Liver (tissue), 9 donors: Measurements from ENCODE around the gene TRIM67. TPM values are rescaled to one million over a fixed set of nuclear protein-coding genes. Genes with fewer than 3 reads are reported as not detected.

Experiments used
- DNase-seq: peaks from one replicate; pipeline ENCODE4 v3.0.0-alpha.2; 2017; ENCODE audit warnings: low spot score
- H3K27ac ChIP-seq, 2 donors: one replicate each; pipeline ENCODE4 v1.7.0; 2013; ENCODE audit warnings: inconsistent platforms in 2 of 2, low read length in 2 of 2, control low read depth in 1 of 2, low read depth in 1 of 2, mild to moderate bottlenecking in 1 of 2
- H3K27me3 ChIP-seq, 4 donors: one replicate each; pipeline versions ENCODE4 v1.6.1 to v1.7.0; 2013; ENCODE audit warnings: low read length in 3 of 4, inconsistent platforms in 1 of 4, mild to moderate bottlenecking in 1 of 4, moderate library complexity in 1 of 4; ENCODE audit not compliant: control insufficient read depth in 4 of 4, insufficient read depth in 4 of 4
- H3K36me3 ChIP-seq, 4 donors: one replicate each; pipeline versions ENCODE4 v1.6.1 to v1.7.0; 2013; ENCODE audit warnings: low read length in 3 of 4, mild to moderate bottlenecking in 3 of 4, low read depth in 1 of 4, moderate library complexity in 1 of 4; ENCODE audit not compliant: control insufficient read depth in 4 of 4, insufficient read depth in 3 of 4
- H3K4me1 ChIP-seq, 4 donors: one replicate each; pipeline versions ENCODE4 v1.6.1 to v1.7.0; 2013; ENCODE audit warnings: low read length in 3 of 4, mild to moderate bottlenecking in 3 of 4, moderate library complexity in 1 of 4; ENCODE audit not compliant: control insufficient read depth in 4 of 4, insufficient read depth in 4 of 4
- H3K4me3 ChIP-seq, 3 donors: one replicate each; pipeline versions ENCODE4 v1.6.1 to v1.7.0; 2013; ENCODE audit warnings: low read length in 3 of 3, control low read depth in 1 of 3, low read depth in 1 of 3, mild to moderate bottlenecking in 1 of 3
- H3K9ac ChIP-seq, 2 donors: one replicate each; pipeline ENCODE4 v1.7.0; 2013; ENCODE audit warnings: low read length in 2 of 2, mild to moderate bottlenecking in 2 of 2, moderate library complexity in 2 of 2, control low read depth in 1 of 2, low read depth in 1 of 2
- H3K9me3 ChIP-seq, 4 donors: one replicate each; pipeline versions ENCODE4 v1.6.1 to v1.7.0; 2013; ENCODE audit warnings: low read length in 3 of 4; ENCODE audit not compliant: control insufficient read depth in 4 of 4
- ATF3 ChIP-seq: IDR thresholded peaks from 2 replicates; pipeline ENCODE4 v1.6.1; 2016; ENCODE audit warnings: antibody characterized with exemption
- CTCF ChIP-seq: fragments of 150-350 bp; IDR thresholded peaks from 2 replicates; pipeline ENCODE4 v1.5.1; 2017; ENCODE audit warnings: improper control_type of control experiment, low read depth, low read length; ENCODE audit not compliant: missing input control
- EGR1 ChIP-seq, 2 donors: IDR thresholded peaks; 2 replicates each; pipeline ENCODE4 v1.6.1; 2016 to 2018; ENCODE audit warnings: antibody characterized with exemption in 2 of 2, low read depth in 2 of 2
- FOXA1 ChIP-seq: IDR thresholded peaks from 2 replicates; pipeline ENCODE4 v1.6.1; 2016; ENCODE audit warnings: antibody characterized with exemption
- FOXA2 ChIP-seq: IDR thresholded peaks from 2 replicates; pipeline ENCODE4 v1.6.1; 2016; ENCODE audit warnings: antibody characterized with exemption
- GABPA ChIP-seq, 2 donors: IDR thresholded peaks in 1 of 2; conservative IDR thresholded peaks in 1 of 2; 2 replicates each; pipeline ENCODE4 v1.6.1; 2016; ENCODE audit warnings: antibody characterized with exemption in 2 of 2, mild to moderate bottlenecking in 1 of 2, moderate library complexity in 1 of 2
- HNF4A ChIP-seq, 2 donors: conservative IDR thresholded peaks; 2 replicates each; pipeline ENCODE4 v1.6.1; 2016; ENCODE audit warnings: antibody characterized with exemption in 2 of 2, mild to moderate bottlenecking in 2 of 2
- HNF4G ChIP-seq: IDR thresholded peaks from 2 replicates; pipeline ENCODE4 v1.6.1; 2016; ENCODE audit warnings: antibody characterized with exemption
- JUND ChIP-seq, 2 donors: IDR thresholded peaks; 2 replicates each; pipeline ENCODE4 v1.6.1; 2016; ENCODE audit warnings: antibody characterized with exemption in 2 of 2
- MAX ChIP-seq: IDR thresholded peaks from 2 replicates; pipeline ENCODE4 v1.6.1; 2016; ENCODE audit warnings: antibody characterized with exemption
- NR2F2 ChIP-seq: IDR thresholded peaks from 2 replicates; pipeline ENCODE4 v1.6.1; 2016; ENCODE audit warnings: antibody characterized with exemption
- RAD21 ChIP-seq, 2 donors: IDR thresholded peaks; 2 replicates each; pipeline ENCODE4 v1.6.1; 2016; ENCODE audit warnings: antibody characterized with exemption in 2 of 2, mild to moderate bottlenecking in 2 of 2
- REST ChIP-seq: IDR thresholded peaks from 2 replicates; pipeline ENCODE4 v1.6.1; 2016; ENCODE audit warnings: antibody characterized with exemption, mild to moderate bottlenecking
- RXRA ChIP-seq, 2 donors: IDR thresholded peaks; 2 replicates each; pipeline ENCODE4 v1.6.1; 2017 to 2018; ENCODE audit warnings: antibody characterized with exemption in 2 of 2, mild to moderate bottlenecking in 1 of 2
- SP1 ChIP-seq: IDR thresholded peaks from 2 replicates; pipeline ENCODE4 v1.6.1; 2018; ENCODE audit warnings: antibody characterized with exemption, mild to moderate bottlenecking
- TAF1 ChIP-seq: conservative IDR thresholded peaks from 2 replicates; pipeline ENCODE4 v1.6.1; 2016; ENCODE audit warnings: antibody characterized with exemption, mild to moderate bottlenecking
- ZBTB33 ChIP-seq: IDR thresholded peaks from 2 replicates; pipeline ENCODE4 v1.6.1; 2016; ENCODE audit warnings: antibody characterized with exemption
- polyA plus RNA-seq, 2 donors: library from polyadenylated mRNA; stranded (reverse) in 1 of 2; unstranded in 1 of 2; fragments of 200-250 nt in 1 of 2; fragments of >200 nt in 1 of 2; fragmentation: Nextera tagmentation in 1 of 2; extraction: Ambion mirVana in 1 of 2; gene quantifications; one replicate each; pipeline versions ENCODE4 v1.2.1 to v1.2.3, GENCODE V29; 2013 to 2015
- total RNA-seq, 2 donors: library from RNA; depleted of rRNA; stranded (reverse); fragments of >200 nt; gene quantifications; one replicate each; pipeline ENCODE4 v1.2.3, GENCODE V29; 2014
- donor health status: healthy.
- donor health status: healthy.
- donor health status: healthy.
- donor health status: healthy.
- donor health status: healthy.

Gene TRIM67
- total and polyA plus RNA-seq, 4 donors: under 0.01 to 0.05 TPM; not detected in 2

- no peak for TF ChIP-seq JUND (IDR thresholded peaks at IDR 0.05)
- TF ChIP-seq FOXA1: no peak
- no peak for TF ChIP-seq SP1
- TF ChIP-seq NR2F2: no peak
- no peak for TF ChIP-seq RAD21 (IDR thresholded peaks at IDR 0.05)
- TF ChIP-seq HNF4A (conservative IDR thresholded peaks at IDR 0.05): no peak
- no peak for TF ChIP-seq EGR1 (IDR thresholded peaks at IDR 0.05; ENCODE audit: low read depth in 2 of 2)
- TF ChIP-seq HNF4G: no peak
- no peak for TF ChIP-seq MAX
- no peak for TF ChIP-seq ATF3
- no peak for TF ChIP-seq FOXA2
Measured at GRCh38 chr1:231165371-231165770, 3.5 kb downstream of the TRIM67 start (continued).

- Histone ChIP-seq H3K27ac (no peak overlapping the region), H3K4me3 (no peak overlapping the region), H3K4me1 (peaks cover 13 to 20% (median 17%) of the 10 kb centered on the region in 4 donors), H3K36me3 (no peaks in the 10 kb centered on the region), H3K9me3 (no peaks in the 10 kb centered on the region), H3K9ac (no peak overlapping the region), H3K27me3 (peaks cover 0 to 9% (median 2%) of the 10 kb centered on the region in 4 donors)
- no peak for TF ChIP-seq SP1
- TF ChIP-seq CTCF: no peak
- TF ChIP-seq GABPA (IDR thresholded peaks at IDR 0.05 in 1 of 2, conservative IDR thresholded peaks at IDR 0.05 in 1 of 2): no peak
- no peak for TF ChIP-seq RXRA (IDR thresholded peaks at IDR 0.05)
- TF ChIP-seq RAD21 (IDR thresholded peaks at IDR 0.05): no peak
- no peak for TF ChIP-seq ZBTB33
- TF ChIP-seq HNF4G: no peak
- no peak for TF ChIP-seq NR2F2
- no peak for TF ChIP-seq ATF3
- no peak for TF ChIP-seq MAX
- TF ChIP-seq FOXA2: no peak
- no peak for TF ChIP-seq FOXA1
- TF ChIP-seq TAF1: no peak
- no peak for TF ChIP-seq REST
- no peak for TF ChIP-seq EGR1 (IDR thresholded peaks at IDR 0.05; ENCODE audit: low read depth in 2 of 2)
- TF ChIP-seq HNF4A (conservative IDR thresholded peaks at IDR 0.05): no peak
- no peak for DNase-seq
Measured at GRCh38 chr1:231166398-231166797, 4.5 kb downstream of the TRIM67 start.
